ENCODE measurements around the gene BLOC1S1. TPM values are rescaled to one million over a fixed set of nuclear protein-coding genes. Genes with fewer than 3 reads are reported as not detected.

Gene BLOC1S1
- total RNA-seq, 1 experiment from 2014 or later, result 85.5 TPM

DNA sequence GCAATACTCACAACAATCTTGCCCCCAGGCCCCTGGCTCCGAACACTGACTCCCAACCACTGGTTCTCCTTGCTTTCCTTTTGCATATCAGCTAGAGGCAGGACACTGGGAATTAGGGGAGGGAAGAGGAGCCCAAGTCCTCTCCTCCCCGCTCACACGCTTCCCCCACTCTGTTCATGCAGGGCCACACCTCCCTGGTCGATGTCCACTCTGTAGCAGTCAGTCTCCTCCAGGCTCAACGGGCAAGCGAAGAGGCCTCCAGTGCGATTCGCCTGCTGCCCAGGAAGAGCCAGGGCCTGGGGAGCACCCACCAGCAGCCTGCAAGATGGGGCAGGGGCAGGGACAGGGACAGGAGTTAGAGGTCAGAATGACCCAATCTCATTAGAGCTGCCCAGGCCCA, 13.0 kb upstream of the BLOC1S1 start (continued):
- TF ChIP-seq ZFX (IDR thresholded peaks at IDR 0.05) (no peak), EZH2 (IDR thresholded peaks at IDR 0.05) (no peak)

GRCh38 chr12:55703288-55703687, 12.6 kb upstream of the BLOC1S1 start:
- CTCF ChIA-PET, result interaction anchor here (0.6 kb wide), 1 partner anchor 22 kb away, joined by 4 read pairs; a partner anchor contains a TSS
- no peak for DNase-seq (ENCODE audit: low read depth, low spot score)

DNA sequence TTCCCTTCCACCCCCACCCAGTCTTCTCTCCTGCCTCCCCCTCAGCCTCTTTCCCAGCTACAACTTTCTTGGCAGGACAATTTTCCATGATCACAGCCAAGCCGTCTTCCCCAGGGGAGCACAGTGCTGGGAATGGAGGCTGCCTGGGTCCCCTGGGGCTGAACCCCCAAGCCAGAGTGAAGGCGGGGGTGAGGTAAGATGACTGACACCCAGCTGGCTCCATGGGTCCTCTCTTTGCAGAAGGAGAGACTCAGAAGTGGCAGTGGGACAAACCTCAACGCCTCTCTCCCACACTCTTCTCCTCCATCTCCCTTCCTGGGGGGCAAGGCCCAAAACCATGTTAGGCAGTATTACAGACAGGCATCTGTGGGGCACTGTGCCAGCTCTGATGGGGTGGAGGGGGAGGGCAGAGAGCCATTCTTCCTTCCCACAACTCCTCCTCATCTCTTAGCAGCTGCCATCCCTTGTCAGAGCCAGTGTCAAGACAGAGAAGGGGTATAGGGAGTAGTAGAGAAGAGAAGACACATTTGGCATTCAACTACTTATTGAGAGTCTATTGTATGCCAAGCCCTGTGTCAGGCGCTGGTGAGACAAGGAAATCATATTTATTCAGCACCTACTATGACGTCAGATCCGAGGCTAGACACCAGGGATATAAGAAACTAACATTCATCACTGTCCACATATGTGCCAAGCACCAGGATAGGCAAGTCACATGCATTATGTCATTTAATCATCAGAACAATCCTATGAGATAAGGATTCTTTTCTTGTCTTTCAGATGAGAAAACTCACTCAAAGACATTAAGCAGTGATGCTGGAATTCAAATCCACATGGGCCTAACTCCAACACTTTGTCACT, 11.7 kb upstream of the BLOC1S1 start:
- Histone ChIP-seq H2AFZ (ENCODE audit: low read depth, low read length, poor library complexity, severe bottlenecking) (no peak overlapping the region), H4K20me1 (ENCODE audit: insufficient read depth) (no peaks in the 10 kb centered on the region), H3K9me3 (ENCODE audit: control insufficient read depth in 1 of 2, insufficient read depth in 1 of 2, low read depth in 1 of 2, low read length in 2 of 2) (no peaks in the 10 kb centered on the region), H3K9ac (ENCODE audit: low read length) (no peak overlapping the region), H3K4me3 (replicated peaks in 1 of 2; ENCODE audit: low read depth in 1 of 2, low read length in 2 of 2) (no peak overlapping the region), H3K79me2 (ENCODE audit: insufficient read depth, low read length) (no peaks in the 10 kb centered on the region), H3K36me3 (ENCODE audit: control insufficient read depth in 1 of 2, insufficient read depth in 2 of 2, low read length in 2 of 2) (no peaks in the 10 kb centered on the region), H3K27ac (ENCODE audit: low read depth, low read length) (no peak overlapping the region), H3K9me2 (ENCODE audit: insufficient read depth) (no peaks in the 10 kb centered on the region), H3K4me1 (ENCODE audit: control insufficient read depth in 1 of 2, insufficient read depth in 2 of 2, low read length in 2 of 2) (peaks cover 4 to 18% of the 10 kb centered on the region in 2 experiments; a peak in 3 of 4 replicates), H3K27me3 (ENCODE audit: insufficient read depth, low read length) (peaks cover 10% of the 10 kb centered on the region; the same call in 1 of the 2 replicates), H3K4me2 (ENCODE audit: low read length) (no peak overlapping the region)
- ChIA-PET CTCF (interaction anchor here (0.6 to 2.9 kb wide), 2 partner anchors 8 to 23 kb away, joined by 4 to 12 read pairs; a partner anchor contains a TSS), POLR2A (no interaction called here), RAD21 (ENCODE audit: low non-redundant PET in 1 of 2, low total read pairs in 2 of 2, uncharacterized antibody in 2 of 2, unreplicated experiment in 2 of 2) (no interaction called here)
- no peak for DNase-seq (ENCODE audit: low read depth, low spot score)
- no peak for ATAC-seq
- intact Hi-C loops (cut with micrococcal nuclease), result no loop called here
- BruUV-seq (replicated peaks), result no TSS peak
- TF ChIP-seq CEBPB (IDR thresholded peaks at IDR 0.05; ENCODE audit: low read depth), result no peak
- no peak for TF ChIP-seq ZBTB33 (IDR thresholded peaks at IDR 0.05; ENCODE audit: extremely low read depth, insufficient replicate concordance, low read length)
- no peak for TF ChIP-seq YY1 (IDR thresholded peaks at IDR 0.05; ENCODE audit: extremely low read depth, insufficient replicate concordance, low read depth, low read length)
- no peak for TF ChIP-seq SP1 (IDR thresholded peaks at IDR 0.05; ENCODE audit: low read depth)
- TF ChIP-seq, protein P1, sequence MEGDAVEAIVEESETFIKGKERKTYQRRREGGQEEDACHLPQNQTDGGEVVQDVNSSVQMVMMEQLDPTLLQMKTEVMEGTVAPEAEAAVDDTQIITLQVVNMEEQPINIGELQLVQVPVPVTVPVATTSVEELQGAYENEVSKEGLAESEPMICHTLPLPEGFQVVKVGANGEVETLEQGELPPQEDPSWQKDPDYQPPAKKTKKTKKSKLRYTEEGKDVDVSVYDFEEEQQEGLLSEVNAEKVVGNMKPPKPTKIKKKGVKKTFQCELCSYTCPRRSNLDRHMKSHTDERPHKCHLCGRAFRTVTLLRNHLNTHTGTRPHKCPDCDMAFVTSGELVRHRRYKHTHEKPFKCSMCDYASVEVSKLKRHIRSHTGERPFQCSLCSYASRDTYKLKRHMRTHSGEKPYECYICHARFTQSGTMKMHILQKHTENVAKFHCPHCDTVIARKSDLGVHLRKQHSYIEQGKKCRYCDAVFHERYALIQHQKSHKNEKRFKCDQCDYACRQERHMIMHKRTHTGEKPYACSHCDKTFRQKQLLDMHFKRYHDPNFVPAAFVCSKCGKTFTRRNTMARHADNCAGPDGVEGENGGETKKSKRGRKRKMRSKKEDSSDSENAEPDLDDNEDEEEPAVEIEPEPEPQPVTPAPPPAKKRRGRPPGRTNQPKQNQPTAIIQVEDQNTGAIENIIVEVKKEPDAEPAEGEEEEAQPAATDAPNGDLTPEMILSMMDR (IDR thresholded peaks at IDR 0.05 in 2 of 3, conservative IDR thresholded peaks at IDR 0.05 in 1 of 3; ENCODE audit: borderline replicate concordance in 1 of 3, insufficient read depth in 1 of 3, low read depth in 2 of 3, low read length in 2 of 3), result no peak
- TF ChIP-seq EGR1 (IDR thresholded peaks at IDR 0.05; ENCODE audit: low read depth), result no peak
- TF ChIP-seq ELF1 (IDR thresholded peaks at IDR 0.05; ENCODE audit: borderline replicate concordance, low read depth), result no peak

More at GRCh38 chr12:55703288-55703687, 12.6 kb upstream of the BLOC1S1 start:
- no peaks in the 10 kb centered on the region for H3K9me3 ChIP-seq (ENCODE audit: control insufficient read depth in 1 of 2, insufficient read depth in 1 of 2, low read depth in 1 of 2, low read length in 2 of 2)
- POLR2A ChIA-PET, result no interaction called here
- H4K20me1 ChIP-seq (ENCODE audit: insufficient read depth), result no peaks in the 10 kb centered on the region
- H3K27me3 ChIP-seq (ENCODE audit: insufficient read depth, low read length), result peaks cover 2% of the 10 kb centered on the region; the same call in 1 of the 2 replicates
- intact Hi-C loops (cut with micrococcal nuclease), result no loop called here
- RAD21 ChIA-PET (ENCODE audit: low non-redundant PET in 1 of 2, low total read pairs in 2 of 2, uncharacterized antibody in 2 of 2, unreplicated experiment in 2 of 2), result no interaction called here
- H3K79me2 ChIP-seq (ENCODE audit: insufficient read depth, low read length), result no peaks in the 10 kb centered on the region
- TF ChIP-seq SP1 (IDR thresholded peaks at IDR 0.05; ENCODE audit: low read depth) (no peak), POLR2A (IDR thresholded peaks at IDR 0.05; ENCODE audit: borderline replicate concordance, extremely low read depth, insufficient read depth, insufficient read length) (no peak), EGR1 (IDR thresholded peaks at IDR 0.05; ENCODE audit: low read depth) (no peak)
- TF ChIP-seq, protein P2, sequence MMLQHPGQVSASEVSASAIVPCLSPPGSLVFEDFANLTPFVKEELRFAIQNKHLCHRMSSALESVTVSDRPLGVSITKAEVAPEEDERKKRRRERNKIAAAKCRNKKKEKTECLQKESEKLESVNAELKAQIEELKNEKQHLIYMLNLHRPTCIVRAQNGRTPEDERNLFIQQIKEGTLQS (IDR thresholded peaks at IDR 0.05), result no peak
- BruUV-seq (replicated peaks), result no TSS peak
- H3K4me1 ChIP-seq (ENCODE audit: control insufficient read depth in 1 of 2, insufficient read depth in 2 of 2, low read length in 2 of 2), result peaks cover 0 to 15% of the 10 kb centered on the region in 2 experiments; a peak in 3 of 4 replicates
- H2AFZ ChIP-seq (ENCODE audit: low read depth, low read length, poor library complexity, severe bottlenecking), result no peak overlapping the region
- H3K27ac ChIP-seq (ENCODE audit: low read depth, low read length), result no peak overlapping the region
- no peak overlapping the region for H3K4me2 ChIP-seq (ENCODE audit: low read length)
- H3K9me2 ChIP-seq (ENCODE audit: insufficient read depth), result no peaks in the 10 kb centered on the region
- ATAC-seq, result no peak
- no peak overlapping the region for H3K9ac ChIP-seq (ENCODE audit: low read length)
- no peak overlapping the region for H3K4me3 ChIP-seq (replicated peaks in 1 of 2; ENCODE audit: low read depth in 1 of 2, low read length in 2 of 2)
- H3K36me3 ChIP-seq (ENCODE audit: control insufficient read depth in 1 of 2, insufficient read depth in 2 of 2, low read length in 2 of 2), result no peaks in the 10 kb centered on the region
